Subcutaneous adipose tissue (tissue), 4 donors: ENCODE measurements around the gene PLXNB2. TPM values are rescaled to one million over a fixed set of nuclear protein-coding genes. Genes with fewer than 3 reads are reported as not detected.

Source experiments
- total RNA-seq, 4 donors: library from RNA; depleted of rRNA; stranded (reverse); fragments of >200 nt; gene quantifications; one replicate each; pipeline ENCODE4 v1.1.0, GENCODE V29; 2016
- TF ChIP-seq, protein P1 (sequence below): fragments of 450-650 bp; IDR thresholded peaks from one replicate; pipeline ENCODE4 v1.5.1; 2016; ENCODE audit warnings: low read depth, mild to moderate bottlenecking, control low read depth, antibody characterized with exemption, moderate library complexity

The PLXNB2 gene
- total RNA-seq, 4 donors from 2014 or later = 59.2 to 128 (median 97.0) TPM

DNA sequence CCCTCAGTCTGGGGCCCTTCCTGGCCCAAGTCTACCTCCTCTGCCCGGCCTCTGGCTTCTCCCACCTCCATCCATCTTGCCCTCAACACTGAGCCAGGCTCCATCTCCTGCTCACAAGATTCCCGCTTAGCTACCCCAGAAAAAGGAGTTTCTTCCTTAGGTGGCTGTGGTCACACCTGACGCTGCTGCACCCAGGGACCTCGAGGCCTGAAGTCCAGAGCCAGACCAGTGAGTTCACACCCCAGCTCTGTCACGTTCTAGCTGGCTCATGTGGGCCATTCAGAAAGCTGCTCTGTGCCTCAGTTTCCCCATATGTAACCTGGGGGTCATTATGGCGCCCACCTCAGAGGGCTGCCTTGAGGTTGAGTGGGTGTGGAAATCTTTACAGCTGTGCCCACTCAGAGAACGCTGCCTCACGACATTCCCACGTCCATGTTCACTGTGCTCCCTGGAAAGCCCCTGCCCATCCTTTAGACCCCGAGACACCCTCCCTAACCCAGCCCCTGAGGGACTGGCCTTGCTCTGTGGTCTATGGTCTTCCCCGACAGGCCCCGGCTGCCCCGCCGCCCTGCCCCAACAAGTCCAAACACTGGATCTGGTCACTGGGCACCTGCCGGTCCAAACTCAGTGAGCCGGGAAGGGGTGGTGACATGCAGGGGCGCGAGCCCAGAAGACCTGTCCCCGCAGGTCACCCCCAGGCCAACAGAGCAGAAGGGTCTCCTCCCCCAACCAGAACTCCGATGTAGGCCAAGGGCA lies 9.8 kb downstream of the PLXNB2 start:
- TF ChIP-seq, protein P1, sequence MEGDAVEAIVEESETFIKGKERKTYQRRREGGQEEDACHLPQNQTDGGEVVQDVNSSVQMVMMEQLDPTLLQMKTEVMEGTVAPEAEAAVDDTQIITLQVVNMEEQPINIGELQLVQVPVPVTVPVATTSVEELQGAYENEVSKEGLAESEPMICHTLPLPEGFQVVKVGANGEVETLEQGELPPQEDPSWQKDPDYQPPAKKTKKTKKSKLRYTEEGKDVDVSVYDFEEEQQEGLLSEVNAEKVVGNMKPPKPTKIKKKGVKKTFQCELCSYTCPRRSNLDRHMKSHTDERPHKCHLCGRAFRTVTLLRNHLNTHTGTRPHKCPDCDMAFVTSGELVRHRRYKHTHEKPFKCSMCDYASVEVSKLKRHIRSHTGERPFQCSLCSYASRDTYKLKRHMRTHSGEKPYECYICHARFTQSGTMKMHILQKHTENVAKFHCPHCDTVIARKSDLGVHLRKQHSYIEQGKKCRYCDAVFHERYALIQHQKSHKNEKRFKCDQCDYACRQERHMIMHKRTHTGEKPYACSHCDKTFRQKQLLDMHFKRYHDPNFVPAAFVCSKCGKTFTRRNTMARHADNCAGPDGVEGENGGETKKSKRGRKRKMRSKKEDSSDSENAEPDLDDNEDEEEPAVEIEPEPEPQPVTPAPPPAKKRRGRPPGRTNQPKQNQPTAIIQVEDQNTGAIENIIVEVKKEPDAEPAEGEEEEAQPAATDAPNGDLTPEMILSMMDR = no peak

DNA sequence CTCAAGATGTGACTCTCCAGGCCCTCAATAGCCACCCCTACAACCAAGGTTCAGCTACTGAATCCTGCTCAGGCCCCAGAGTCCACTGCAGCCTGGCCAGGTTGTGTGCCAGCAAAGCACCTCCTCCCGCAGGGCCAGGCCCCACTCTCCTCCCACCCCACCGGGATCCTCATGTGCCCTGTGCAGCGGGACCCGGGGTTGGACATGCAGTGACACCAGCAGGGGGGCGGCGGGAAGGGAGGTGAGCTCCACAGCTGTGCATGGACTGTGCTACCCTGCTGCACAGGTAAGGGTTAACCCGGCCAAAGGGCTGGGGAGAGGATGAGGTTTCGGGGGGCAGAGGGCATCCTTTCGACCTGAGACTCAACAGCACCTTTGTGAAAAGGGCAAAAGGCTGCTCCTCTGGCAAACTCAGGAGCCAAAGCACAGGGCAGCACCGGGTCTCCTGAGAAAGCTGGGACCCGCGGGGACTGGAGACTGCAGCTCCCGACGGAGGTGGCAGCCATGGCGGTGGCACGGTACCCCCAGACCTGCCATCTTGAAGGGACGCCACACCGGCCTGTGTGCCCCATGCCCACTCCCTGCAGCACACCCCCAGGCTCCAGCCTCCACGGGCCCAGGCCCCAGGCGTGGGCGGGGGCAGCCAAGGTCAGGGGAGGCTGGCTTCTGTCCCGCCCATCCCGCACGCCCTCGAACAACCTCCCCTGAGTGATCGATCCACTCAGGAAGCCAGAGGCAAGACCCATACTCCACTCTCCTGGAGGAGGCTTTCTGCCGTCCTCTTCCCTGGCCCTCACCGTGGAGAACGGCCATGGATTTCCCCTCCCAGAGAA lies 10.6 kb downstream of the PLXNB2 start:
- TF ChIP-seq, protein P1 = no peak

DNA sequence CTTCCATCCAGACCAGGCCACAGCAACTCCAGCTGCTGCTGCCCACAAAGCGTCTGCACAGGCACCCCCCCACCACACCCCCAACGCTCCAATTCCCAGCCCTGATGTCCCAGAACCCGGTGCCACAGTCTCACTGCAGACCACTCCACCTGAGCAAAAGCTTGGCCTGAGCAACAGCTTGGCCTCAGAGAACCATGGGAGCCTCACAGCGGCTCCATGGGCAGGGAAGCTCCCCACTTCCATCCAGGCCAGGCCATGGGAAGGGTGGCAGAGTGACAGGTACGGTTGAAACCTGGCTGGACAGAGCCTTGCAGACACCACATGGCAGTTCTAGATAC lies 13.2 kb downstream of the PLXNB2 start:
- TF ChIP-seq, protein P1 = no peak

DNA sequence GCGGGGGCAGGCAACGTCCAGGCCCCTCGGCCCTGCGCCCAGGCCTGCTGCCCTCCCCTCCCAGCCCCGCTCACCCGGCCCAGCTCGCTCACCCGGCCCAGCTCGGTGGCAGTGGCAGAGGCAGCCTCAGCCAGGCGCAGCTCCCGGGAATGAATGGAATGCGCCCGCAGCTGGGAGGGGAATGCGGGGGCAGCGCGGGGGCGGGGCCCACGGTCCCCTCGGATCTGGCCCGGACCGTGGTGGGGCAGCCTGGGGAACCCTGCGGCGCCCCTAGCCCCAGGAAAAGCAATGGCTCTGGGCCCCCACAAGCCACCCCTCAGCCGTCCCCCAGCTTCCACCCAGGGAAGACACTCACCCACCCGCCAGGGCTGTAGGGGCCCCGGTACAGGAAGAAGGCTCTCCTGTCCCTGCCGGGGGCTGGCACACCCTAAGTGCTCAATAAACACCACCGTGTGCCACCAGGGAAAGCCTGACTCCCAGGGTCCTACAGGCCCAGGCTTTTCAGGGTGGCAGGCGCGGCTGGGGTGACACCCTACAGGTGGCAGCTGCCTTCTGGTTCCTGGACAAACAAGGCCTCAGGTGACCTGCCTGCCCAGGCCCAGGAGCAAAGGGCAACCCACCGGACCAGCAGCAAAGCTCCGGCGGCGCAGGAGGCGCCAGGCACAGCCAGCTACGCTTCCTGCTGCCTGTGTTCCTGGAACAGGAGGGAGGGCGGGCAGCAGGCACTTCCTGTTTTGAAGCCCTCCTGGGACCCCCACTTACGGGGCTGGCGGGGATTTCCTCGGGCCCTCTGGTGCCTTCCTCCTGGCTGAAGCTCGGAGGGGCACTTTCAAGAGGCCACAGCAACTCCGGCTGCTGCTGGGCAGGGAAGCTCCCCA lies 13.8 kb downstream of the PLXNB2 start:
- TF ChIP-seq, protein P1 = no peak

DNA sequence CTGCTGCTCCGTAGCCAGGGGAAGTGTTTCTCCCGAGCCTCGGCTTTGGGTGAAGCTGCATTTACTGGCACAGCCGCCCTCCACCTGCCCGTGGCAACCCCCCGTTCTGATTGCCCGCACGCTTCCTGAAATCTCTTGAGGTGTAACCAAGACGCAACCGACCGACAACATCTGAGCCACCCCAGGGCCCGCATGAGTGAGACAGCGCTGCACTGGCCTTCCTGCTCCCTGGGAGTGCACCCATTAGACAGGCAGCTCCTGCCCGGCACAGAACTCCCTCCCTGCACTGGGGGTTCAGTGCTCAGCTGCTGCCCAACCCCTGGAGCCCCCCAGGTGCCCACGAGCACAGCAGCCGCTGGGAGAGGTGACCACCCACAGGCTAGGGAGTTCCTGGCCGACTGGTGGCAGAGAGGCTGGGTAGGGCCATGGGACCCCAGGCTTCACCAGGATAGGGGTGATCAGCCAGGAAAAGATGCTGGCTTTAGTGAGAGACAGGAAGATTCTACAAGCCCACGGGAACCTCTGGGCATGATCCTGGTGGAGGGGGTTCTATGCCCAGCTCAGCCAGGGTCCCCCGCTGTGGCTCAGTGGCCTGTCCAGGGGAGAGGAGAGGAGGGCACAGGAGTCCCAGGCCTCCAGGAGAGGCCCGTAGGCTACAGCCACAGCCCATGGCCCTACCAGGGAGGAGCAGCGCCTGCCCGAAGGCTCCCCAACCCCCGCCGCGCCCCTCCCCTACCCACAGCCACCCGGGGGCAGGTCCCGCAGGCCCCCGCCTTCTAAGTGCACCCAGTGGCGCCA lies 14.6 kb downstream of the PLXNB2 start:
- TF ChIP-seq, protein P1 = no peak

DNA sequence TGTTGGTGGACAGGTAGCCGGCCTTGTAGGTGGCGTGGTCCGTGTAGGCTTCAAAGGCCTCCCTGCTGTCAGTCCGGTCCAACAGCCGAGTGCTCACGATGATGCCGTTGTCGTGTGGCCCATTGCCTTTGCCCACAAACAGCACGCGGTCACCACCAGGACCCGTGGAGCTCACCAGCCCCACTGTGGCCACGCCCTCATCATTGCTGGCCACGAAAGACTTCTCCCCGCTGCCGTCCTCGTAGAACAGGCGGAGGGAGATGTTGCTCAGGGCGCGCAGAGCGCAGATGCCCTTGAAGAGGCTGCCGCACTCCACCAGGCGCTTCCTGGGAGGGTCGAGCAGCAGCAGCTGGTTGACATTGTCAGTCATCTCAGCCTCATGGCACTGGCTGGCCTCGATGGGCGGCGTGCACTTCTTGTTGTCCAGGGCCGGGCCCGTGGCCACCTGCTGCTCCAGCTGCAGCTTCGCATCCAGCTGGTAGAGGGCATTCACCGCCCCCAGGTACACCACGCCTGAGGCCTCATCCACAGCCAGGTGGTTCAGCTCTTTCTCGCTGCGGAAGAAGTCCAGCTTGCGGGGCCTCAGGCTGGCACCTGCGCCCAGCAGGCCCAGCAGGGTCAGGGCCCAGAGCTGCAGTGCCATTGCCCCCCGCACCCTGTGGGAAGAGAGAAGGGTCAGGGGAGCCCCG lies 17.4 kb downstream of the PLXNB2 start:
- TF ChIP-seq, protein P1 = no peak
